PFSK-1 (cell line): ENCODE data around the gene SESN2.

Experiments used
- POLR2AphosphoS5 ChIP-seq: IDR thresholded peaks from 2 replicates; pipeline ENCODE4 v1.6.1; 2012; ENCODE audit warnings: low read depth, mild to moderate bottlenecking, control low read depth, low read length, moderate library complexity
- REST ChIP-seq, 2 experiments: IDR thresholded peaks; 2 replicates each; pipeline versions ENCODE4 v1.6.1 to v1.8.0; 2011 to 2012; ENCODE audit warnings: low read depth in 2 of 2, low read length in 2 of 2, control low read depth in 1 of 2, inconsistent platforms in 1 of 2, mild to moderate bottlenecking in 1 of 2, moderate library complexity in 1 of 2; ENCODE audit not compliant: insufficient read depth in 1 of 2

GRCh38 chr1:28282426-28283407 lies 23.4 kb downstream of the SESN2 start:
- TF ChIP-seq POLR2AphosphoS5 (no peak), REST (IDR thresholded peaks at IDR 0.05; ENCODE audit: insufficient read depth in 1 of 2, low read depth in 2 of 2, low read length in 2 of 2) (no peak)
